ENCODE results near the gene BICC1. TPM values are rescaled to one million over a fixed set of nuclear protein-coding genes. Genes with fewer than 3 reads are reported as not detected.

BICC1 gene
- total RNA-seq, 2 donors from 2014 or later = 0.27 to 0.40 TPM

GRCh38 chr10:58653139-58653538 is 140.5 kb downstream of the BICC1 start:
- DNase-seq = no peak
- H3K4me1 Mint-ChIP-seq = no peaks in the 10 kb centered on the region
- no peaks in the 10 kb centered on the region for H3K27me3 Mint-ChIP-seq (ENCODE audit: insufficient read depth)
- H3K36me3 Mint-ChIP-seq (ENCODE audit: low read depth) = no peaks in the 10 kb centered on the region
- H3K27ac Mint-ChIP-seq = no peak overlapping the region
- H3K27me3 ChIP-seq (ENCODE audit: control insufficient read depth, insufficient read depth, low read length, poor library complexity, severe bottlenecking) = no peaks in the 10 kb centered on the region
- no peak overlapping the region for H3K9ac ChIP-seq (ENCODE audit: extremely low read depth, low read length, poor library complexity, severe bottlenecking)
- TF ChIP-seq CTCF (conservative IDR thresholded peaks at IDR 0.05) = no peak
- no peak overlapping the region for H3K4me3 Mint-ChIP-seq
- H3K36me3 ChIP-seq (ENCODE audit: control insufficient read depth, insufficient read depth, low read length) = no peaks in the 10 kb centered on the region
- H3K9me3 ChIP-seq (ENCODE audit: control insufficient read depth, low read length) = no peaks in the 10 kb centered on the region
- no peaks in the 10 kb centered on the region for H3K9me3 Mint-ChIP-seq
- no peak overlapping the region for H3K27ac ChIP-seq (ENCODE audit: low read depth, low read length)
- H3K4me3 ChIP-seq (ENCODE audit: low read length) = no peak overlapping the region
- H3K4me1 ChIP-seq (ENCODE audit: control insufficient read depth, insufficient read depth, low read length) = no peaks in the 10 kb centered on the region

- H3K27ac ChIP-seq (ENCODE audit: low read depth, low read length) = no peak overlapping the region
- no peaks in the 10 kb centered on the region for H3K27me3 Mint-ChIP-seq (ENCODE audit: insufficient read depth)
- H3K36me3 Mint-ChIP-seq (ENCODE audit: low read depth) = peaks cover 6% of the 10 kb centered on the region
- no peaks in the 10 kb centered on the region for H3K4me1 ChIP-seq (ENCODE audit: control insufficient read depth, insufficient read depth, low read length)
- H3K27me3 ChIP-seq (ENCODE audit: control insufficient read depth, insufficient read depth, low read length, poor library complexity, severe bottlenecking) = no peaks in the 10 kb centered on the region
- no peak overlapping the region for H3K27ac Mint-ChIP-seq
- H3K9ac ChIP-seq (ENCODE audit: extremely low read depth, low read length, poor library complexity, severe bottlenecking) = no peak overlapping the region
- TF ChIP-seq CTCF (conservative IDR thresholded peaks at IDR 0.05) = no peak
- peaks cover 22% of the 10 kb centered on the region for H3K9me3 Mint-ChIP-seq
- no peak overlapping the region for H3K4me3 Mint-ChIP-seq
- DNase-seq = no peak
- H3K4me1 Mint-ChIP-seq = no peaks in the 10 kb centered on the region
- 89 to 93% methylated on average over 4 of the region's 5 CpGs for WGBS, 2 experiments (ENCODE audit: insufficient coverage in 1 of 2, insufficient read length in 1 of 2)
- H3K9me3 ChIP-seq (ENCODE audit: control insufficient read depth, low read length) = peaks cover 27% of the 10 kb centered on the region
- no peak overlapping the region for H3K4me3 ChIP-seq (ENCODE audit: low read length)
- no peaks in the 10 kb centered on the region for H3K36me3 ChIP-seq (ENCODE audit: control insufficient read depth, insufficient read depth, low read length)
These were observed 148.0 kb downstream of the BICC1 start for GRCh38 chr10:58660575-58661255.

- H3K27ac Mint-ChIP-seq = no peak overlapping the region
- no peak overlapping the region for H3K27ac ChIP-seq (ENCODE audit: low read depth, low read length)
- H3K27me3 Mint-ChIP-seq (ENCODE audit: insufficient read depth) = no peaks in the 10 kb centered on the region
- no peak for DNase-seq
- no peaks in the 10 kb centered on the region for H3K36me3 ChIP-seq (ENCODE audit: control insufficient read depth, insufficient read depth, low read length)
- TF ChIP-seq CTCF (conservative IDR thresholded peaks at IDR 0.05) = no peak
- no peak overlapping the region for H3K9ac ChIP-seq (ENCODE audit: extremely low read depth, low read length, poor library complexity, severe bottlenecking)
- H3K27me3 ChIP-seq (ENCODE audit: control insufficient read depth, insufficient read depth, low read length, poor library complexity, severe bottlenecking) = no peaks in the 10 kb centered on the region
- H3K4me1 Mint-ChIP-seq = no peaks in the 10 kb centered on the region
- H3K4me3 ChIP-seq (ENCODE audit: low read length) = no peak overlapping the region
- WGBS, 2 experiments (ENCODE audit: insufficient coverage in 1 of 2, insufficient read length in 1 of 2) = 89 to 100% methylated on average over 1 of the region's 1 CpG
- H3K4me1 ChIP-seq (ENCODE audit: control insufficient read depth, insufficient read depth, low read length) = no peaks in the 10 kb centered on the region
- H3K9me3 ChIP-seq (ENCODE audit: control insufficient read depth, low read length) = peaks cover 27% of the 10 kb centered on the region
- H3K9me3 Mint-ChIP-seq = peaks cover 22% of the 10 kb centered on the region
- no peak overlapping the region for H3K4me3 Mint-ChIP-seq
- H3K36me3 Mint-ChIP-seq (ENCODE audit: low read depth) = peaks cover 6% of the 10 kb centered on the region
These were observed 148.7 kb downstream of the BICC1 start for GRCh38 chr10:58661336-58661735.

Data from endodermal cell (in vitro differentiated cells).